H1 (cell line): ENCODE data around the gene SMAD1. TPM values are rescaled to one million over a fixed set of nuclear protein-coding genes. Genes with fewer than 3 reads are reported as not detected.

Source experiments
- CTCF ChIA-PET: fragments of 300-600 bp; sonication (Branson Sonifier 250); formaldehyde crosslinking; loops from one replicate; lab custom pipeline; 2021; ENCODE audit not compliant: partially characterized antibody; lab: Charles Lee
- POLR2A ChIA-PET: fragments of 300-600 bp; sonication (Branson Sonifier 250); formaldehyde crosslinking; loops from one replicate; lab custom pipeline; 2021; ENCODE audit warnings: inconsistent platforms; ENCODE audit not compliant: partially characterized antibody; lab: Charles Lee
- DNase-seq, 2 experiments: peaks; one replicate each; pipeline versions ENCODE4 v3.0.0 to v3.0.0-alpha.2; 2010 to 2022; ENCODE audit warnings: low spot score in 2 of 2, low read depth in 1 of 2, mixed read lengths in 1 of 2
- FAIRE-seq: peaks from 2 replicates; lab custom pipeline; 2011; peaks lifted over from hg19 to GRCh38; lab: Jason Lieb, UNC
- H2AFZ ChIP-seq: 2 replicates; pipeline ENCODE4 v1.8.1; 2012; ENCODE audit warnings: low read length, inconsistent platforms
- H2AK5ac ChIP-seq: 2 replicates; pipeline ENCODE4 v1.6.1; 2013; ENCODE audit warnings: low read depth, low read length
- H2BK120ac ChIP-seq: replicated peaks from 2 replicates; pipeline ENCODE3; 2013; ENCODE audit warnings: low read depth, low read length, inconsistent platforms
- H2BK12ac ChIP-seq: 2 replicates; pipeline ENCODE4 v1.6.1; 2013; ENCODE audit warnings: low read depth, low read length
- H2BK15ac ChIP-seq: 2 replicates; pipeline ENCODE4 v1.6.1; 2013; ENCODE audit warnings: low read length
- H2BK20ac ChIP-seq: 2 replicates; pipeline ENCODE4 v1.6.1; 2013; ENCODE audit warnings: low read length
- H2BK5ac ChIP-seq: 2 replicates; pipeline ENCODE4 v1.6.1; 2013; ENCODE audit warnings: low read depth, low read length
- H3K14ac ChIP-seq: 2 replicates; pipeline ENCODE4 v1.6.1; 2013; ENCODE audit warnings: inconsistent platforms; ENCODE audit not compliant: insufficient read length
- H3K18ac ChIP-seq: 2 replicates; pipeline ENCODE4 v1.6.1; 2013; ENCODE audit warnings: low read length; ENCODE audit errors: extremely low read depth
- H3K23ac ChIP-seq: 2 replicates; pipeline ENCODE4 v1.6.1; 2013; ENCODE audit warnings: inconsistent platforms; ENCODE audit not compliant: insufficient read length
- H3K23me2 ChIP-seq: 2 replicates; pipeline ENCODE4 v1.6.1; 2013; ENCODE audit warnings: low read depth, low read length
- H3K27ac ChIP-seq: 2 replicates; pipeline ENCODE4 v1.6.1; 2011; ENCODE audit warnings: low read depth, low read length, inconsistent platforms
- H3K27me3 ChIP-seq, 4 experiments: replicated peaks in 1 of 4; 1 replicate in 1 of 4; 2 replicates in 3 of 4; pipeline versions ENCODE4 v1.6.1 to v1.8.1; 2011 to 2013; ENCODE audit warnings: low read length in 3 of 4, mild to moderate bottlenecking in 3 of 4, inconsistent platforms in 2 of 4, mixed read lengths in 2 of 4, moderate library complexity in 1 of 4; ENCODE audit not compliant: control insufficient read depth in 3 of 4, insufficient read depth in 3 of 4; ENCODE audit errors: extremely low read depth in 1 of 4
- H3K36me3 ChIP-seq, 4 experiments: 2 replicates each; pipeline versions ENCODE4 v1.6.1 to v1.8.1; 2011 to 2013; ENCODE audit warnings: mild to moderate bottlenecking in 4 of 4, low read length in 3 of 4, moderate library complexity in 2 of 4, control low read depth in 1 of 4, inconsistent platforms in 1 of 4; ENCODE audit not compliant: insufficient read depth in 4 of 4, control insufficient read depth in 2 of 4
- H3K4ac ChIP-seq: replicated peaks from 2 replicates; pipeline ENCODE3; 2013; ENCODE audit warnings: low read length, low read depth, mixed read lengths, inconsistent platforms; ENCODE audit not compliant: insufficient read length
- H3K4me1 ChIP-seq, 4 experiments: replicated peaks in 1 of 4; 1 replicate in 1 of 4; 2 replicates in 3 of 4; pipeline versions ENCODE4 v1.6.1 to v1.8.1; 2011 to 2013; ENCODE audit warnings: low read length in 3 of 4, inconsistent platforms in 2 of 4, mixed read lengths in 1 of 4; ENCODE audit not compliant: insufficient read depth in 4 of 4, control insufficient read depth in 3 of 4
- H3K4me2 ChIP-seq, 2 experiments: 2 replicates each; pipeline versions ENCODE4 v1.6.1 to v1.8.1; 2011 to 2013; ENCODE audit warnings: low read depth in 2 of 2, low read length in 2 of 2, control low read depth in 1 of 2, inconsistent platforms in 1 of 2, mild to moderate bottlenecking in 1 of 2; ENCODE audit not compliant: insufficient read depth in 1 of 2
- H3K4me3 ChIP-seq, 4 experiments: fragments of 200-600, 300-600 bp in 1 of 4; sonication (generic), shearing (Covaris generic), sonication (Bioruptor Twin) in 1 of 4; 2 replicates each; pipeline versions ENCODE4 v1.5.1 to v1.8.1; 2011 to 2016; ENCODE audit warnings: low read length in 4 of 4, low read depth in 3 of 4, control low read depth in 2 of 4, inconsistent platforms in 2 of 4, mild to moderate bottlenecking in 2 of 4, mixed read lengths in 1 of 4, moderate library complexity in 1 of 4; ENCODE audit not compliant: insufficient read depth in 2 of 4; ENCODE audit errors: extremely low read depth in 1 of 4
- H3K56ac ChIP-seq: replicated peaks from 2 replicates; pipeline ENCODE3; 2013; ENCODE audit warnings: low read depth, mild to moderate bottlenecking, mixed read lengths, low read length, inconsistent platforms; ENCODE audit not compliant: insufficient read length
- H3K79me1 ChIP-seq: 2 replicates; pipeline ENCODE4 v1.6.1; 2013; ENCODE audit warnings: low read depth, low read length, control low read depth
- H3K79me2 ChIP-seq, 2 experiments: 2 replicates each; pipeline versions ENCODE4 v1.6.1 to v1.8.1; 2012 to 2013; ENCODE audit warnings: low read length in 2 of 2, mild to moderate bottlenecking in 2 of 2, inconsistent platforms in 1 of 2; ENCODE audit not compliant: insufficient read depth in 2 of 2, control insufficient read depth in 1 of 2
- H3K9ac ChIP-seq, 4 experiments: replicated peaks in 1 of 4; 1 replicate in 1 of 4; 2 replicates in 3 of 4; pipeline versions ENCODE4 v1.6.1 to v1.8.1; 2011 to 2013; ENCODE audit warnings: low read depth in 3 of 4, low read length in 3 of 4, control low read depth in 2 of 4, mild to moderate bottlenecking in 2 of 4, moderate library complexity in 2 of 4, inconsistent platforms in 1 of 4; ENCODE audit errors: extremely low read depth in 1 of 4
- H3K9me3 ChIP-seq, 2 experiments: 2 replicates each; pipeline versions ENCODE4 v1.6.1 to v1.8.1; 2012 to 2013; ENCODE audit warnings: mild to moderate bottlenecking in 2 of 2, moderate library complexity in 2 of 2, control low read depth in 1 of 2, inconsistent platforms in 1 of 2, low read depth in 1 of 2, low read length in 1 of 2, mixed read lengths in 1 of 2; ENCODE audit not compliant: insufficient read depth in 2 of 2
- H4K20me1 ChIP-seq, 2 experiments: replicated peaks in 1 of 2; 2 replicates each; pipeline versions ENCODE3 to v1.8.1; 2011 to 2013; ENCODE audit warnings: inconsistent platforms in 2 of 2, low read length in 2 of 2, mild to moderate bottlenecking in 1 of 2; ENCODE audit not compliant: insufficient read depth in 2 of 2, control insufficient read depth in 1 of 2
- H4K5ac ChIP-seq: 2 replicates; pipeline ENCODE4 v1.6.1; 2013; ENCODE audit warnings: low read length, low read depth, mixed read lengths, inconsistent platforms; ENCODE audit not compliant: insufficient read length
- H4K8ac ChIP-seq: 2 replicates; pipeline ENCODE4 v1.8.0; 2013; ENCODE audit warnings: mild to moderate bottlenecking, moderate library complexity, low read length, inconsistent platforms; ENCODE audit not compliant: insufficient read depth; ENCODE audit errors: extremely low read depth
- H4K91ac ChIP-seq: replicated peaks from 2 replicates; pipeline ENCODE3; 2013; ENCODE audit warnings: low read length, mixed read lengths, inconsistent platforms; ENCODE audit not compliant: insufficient read length
- ATF2 ChIP-seq: IDR thresholded peaks from 2 replicates; pipeline ENCODE4 v1.6.1; 2012; ENCODE audit warnings: low read length, inconsistent platforms
- BACH1 ChIP-seq: IDR thresholded peaks from 2 replicates; pipeline ENCODE4 v1.6.1; 2012; ENCODE audit warnings: low read length, improper control_type of control experiment
- JUND ChIP-seq: IDR thresholded peaks from 2 replicates; pipeline ENCODE4 v1.6.1; 2011; ENCODE audit warnings: mild to moderate bottlenecking, improper control_type of control experiment, low read length
- WGBS, 2 experiments: shearing (Covaris generic) in 1 of 2; methylation state at CpG; one replicate each; pipeline versions ENCODE4 v1.1.6 to v1.1.7; 2013 to 2015; ENCODE audit warnings: low lambda C conversion rate in 2 of 2, mixed read lengths in 2 of 2, inconsistent platforms in 1 of 2, low coverage in 1 of 2, missing lambda C conversion rate in 1 of 2; ENCODE audit not compliant: insufficient replicate concordance in 2 of 2, insufficient coverage in 1 of 2, insufficient read length in 1 of 2; ENCODE audit errors: extremely low coverage in 1 of 2, missing lambda C conversion rate in 1 of 2; 5-methylcytosine and 5-hydroxymethylcytosine counted together
- polyA plus RNA-seq, 7 experiments: library from polyadenylated mRNA; depleted of rRNA in 3 of 7; stranded (reverse) in 5 of 7; unstranded in 2 of 7; fragments of >200 nt in 5 of 7; fragments of 200-250 nt in 2 of 7; gene quantifications; 1 replicate in 5 of 7; 2 replicates in 1 of 7; 4 replicates in 1 of 7; pipeline versions ENCODE4 v1.2.1 to v1.2.3, GENCODE V29; 2011 to 2013; ENCODE audit warnings: missing spikeins in 2 of 7, mixed read lengths in 2 of 7
- total RNA-seq: library from RNA; stranded (reverse); fragmentation: NEBNext Ultra II Directional; extraction: Animal tissue kit (Norgen Biotek cat#: 25700); gene quantifications from 2 replicates; pipeline ENCODE4 v1.2.1, GENCODE V29; 2021

Gene SMAD1
- total and polyA plus RNA-seq, 2 of the 8 experiments (the other 6 are each of a cell fraction or from before 2014, with no cell fraction given) = 22.6 to 25.3 TPM

GRCh38 chr4:145511913-145512522 is 30.4 kb downstream of the SMAD1 start:
- Histone ChIP-seq H2BK12ac (no peak overlapping the region), H4K20me1 (no peaks in the 10 kb centered on the region), H3K9me3 (peaks cover 3 to 7% of the 10 kb centered on the region in 2 experiments; a peak in 3 of 4 replicates), H4K8ac (no peak overlapping the region), H3K23me2 (no peaks in the 10 kb centered on the region), H3K27me3 (peaks cover 0 to 1% (median 0%) of the 10 kb centered on the region in 4 experiments; a peak in 1 of 7 replicates), H4K91ac (no peak overlapping the region), H2BK120ac (no peak overlapping the region), H3K4me1 (peaks cover 0 to 5% (median 2%) of the 10 kb centered on the region in 4 experiments; a peak in 2 of 7 replicates), H4K5ac (no peak overlapping the region), H3K79me2 (peaks cover 0 to 57% of the 10 kb centered on the region in 2 experiments; a peak in 2 of 4 replicates), H3K56ac (no peak overlapping the region), H3K23ac (no peak overlapping the region), H3K27ac (no peak overlapping the region), H3K4me3 (no peak overlapping the region), H3K4ac (no peak overlapping the region), H3K36me3 (no peaks in the 10 kb centered on the region), H2AFZ (no peak overlapping the region), H2BK5ac (no peak overlapping the region), H3K4me2 (no peak overlapping the region), H2BK20ac (no peak overlapping the region), H3K18ac (no peak overlapping the region), H3K14ac (no peak overlapping the region), H3K79me1 (no peaks in the 10 kb centered on the region), H3K9ac (no peak overlapping the region), H2AK5ac (no peak overlapping the region), H2BK15ac (no peak overlapping the region)
- WGBS, 2 experiments = 89% methylated on average over 2 of the region's 2 CpGs; no CpG with 5 or more reads in 1 of the 2 experiments
- peak; percentile 94 for TF ChIP-seq ATF2
- no peak for TF ChIP-seq BACH1
- peak; percentile 79 for TF ChIP-seq JUND
- ChIA-PET CTCF (interaction anchor here (0.5 to 1.1 kb wide), 3 partner anchors 10 to 278 kb away, joined by 3 read pairs; no protein-coding TSS in a partner anchor), POLR2A (no interaction called here)
- DNase-seq = no peak
- no peak for FAIRE-seq
